Measurements from ENCODE around the gene SNX8. TPM values are rescaled to one million over a fixed set of nuclear protein-coding genes. Genes with fewer than 3 reads are reported as not detected.

Gene SNX8
- total and polyA plus RNA-seq, 2 experiments from 2014 or later = 13.1 to 44.4 TPM

GRCh38 chr7:2212906-2213305 lies 101.3 kb downstream of the SNX8 start:
- in situ Hi-C loops (cut with MboI) = loop anchor here (10.0 kb wide), 1 partner anchor 628 kb away; no protein-coding TSS in a partner anchor
- Histone ChIP-seq H3K79me2 (ENCODE audit: insufficient read depth) (no peaks in the 10 kb centered on the region), H3K36me3 (ENCODE audit: low read depth) (no peaks in the 10 kb centered on the region; the same call in 1 of the 2 replicates)

GRCh38 chr7:2211926-2212325 lies 102.3 kb downstream of the SNX8 start:
- no peaks in the 10 kb centered on the region for H3K27me3 ChIP-seq (replicated peaks; ENCODE audit: insufficient read depth)
- H3K36me3 ChIP-seq (ENCODE audit: low read depth) = no peaks in the 10 kb centered on the region
- no peak overlapping the region for H3K27ac ChIP-seq
- H3K4me1 ChIP-seq (ENCODE audit: insufficient read depth) = no peaks in the 10 kb centered on the region
- H4K20me1 ChIP-seq (ENCODE audit: insufficient read depth) = no peaks in the 10 kb centered on the region
- TF ChIP-seq EZH2phosphoT487 (IDR thresholded peaks at IDR 0.05; ENCODE audit: insufficient read depth, low read depth) (no peak), EZH2 (IDR thresholded peaks at IDR 0.05; ENCODE audit: insufficient read depth, poor library complexity, severe bottlenecking) (no peak)
- DNase-seq = no peak
- in situ Hi-C loops (cut with MboI) = loop anchor here (10.0 kb wide), 1 partner anchor 627 kb away; no protein-coding TSS in a partner anchor
- no peaks in the 10 kb centered on the region for H3F3A ChIP-seq (ENCODE audit: insufficient read depth)
- no peaks in the 10 kb centered on the region for H3K79me2 ChIP-seq (ENCODE audit: insufficient read depth)
- no peaks in the 10 kb centered on the region for H3K9me2 ChIP-seq (ENCODE audit: insufficient read depth)
- no peak overlapping the region for H2AFZ ChIP-seq
- H3K9me3 ChIP-seq (ENCODE audit: low read depth) = no peaks in the 10 kb centered on the region
- H3K9ac ChIP-seq = no peak overlapping the region
- H3K4me2 ChIP-seq (ENCODE audit: unreplicated experiment) = no peak overlapping the region
- 91 to 93% methylated on average over 13 of the region's 13 CpGs for WGBS, 2 experiments (ENCODE audit: low coverage in 1 of 2, low lambda C conversion rate in 2 of 2, missing lambda C conversion rate in 2 of 2)
- H3K4me3 ChIP-seq = no peak overlapping the region

More at GRCh38 chr7:2212906-2213305, 101.3 kb downstream of the SNX8 start:
- Histone ChIP-seq H3K4me1 (ENCODE audit: insufficient read depth) (no peaks in the 10 kb centered on the region), H3K4me2 (ENCODE audit: unreplicated experiment) (no peak overlapping the region), H3K9ac (no peak overlapping the region), H3K9me2 (ENCODE audit: insufficient read depth) (no peaks in the 10 kb centered on the region), H3K27me3 (replicated peaks; ENCODE audit: insufficient read depth) (no peaks in the 10 kb centered on the region), H3K9me3 (ENCODE audit: low read depth) (no peaks in the 10 kb centered on the region), H3F3A (ENCODE audit: insufficient read depth) (no peaks in the 10 kb centered on the region), H2AFZ (no peak overlapping the region), H3K27ac (no peak overlapping the region), H4K20me1 (ENCODE audit: insufficient read depth) (no peaks in the 10 kb centered on the region), H3K4me3 (no peak overlapping the region)
- DNase-seq = peak; percentile 23
- TF ChIP-seq EZH2phosphoT487 (IDR thresholded peaks at IDR 0.05; ENCODE audit: insufficient read depth, low read depth) (no peak), EZH2 (IDR thresholded peaks at IDR 0.05; ENCODE audit: insufficient read depth, poor library complexity, severe bottlenecking) (no peak)
- WGBS, 2 experiments (ENCODE audit: low coverage in 1 of 2, low lambda C conversion rate in 2 of 2, missing lambda C conversion rate in 2 of 2) = 97 to 100% methylated on average over 9 to 10 of the region's 10 CpGs

- H3K4me1 ChIP-seq (ENCODE audit: insufficient read depth) = no peaks in the 10 kb centered on the region
- no peaks in the 10 kb centered on the region for H3K9me2 ChIP-seq (ENCODE audit: insufficient read depth)
- H3K9me3 ChIP-seq (ENCODE audit: low read depth) = no peaks in the 10 kb centered on the region
- H3K36me3 ChIP-seq (ENCODE audit: low read depth) = no peaks in the 10 kb centered on the region
- no peak overlapping the region for H3K4me2 ChIP-seq (ENCODE audit: unreplicated experiment)
- WGBS, 2 experiments (ENCODE audit: low coverage in 1 of 2, low lambda C conversion rate in 2 of 2, missing lambda C conversion rate in 2 of 2) = 85 to 86% methylated on average over 15 of the region's 15 CpGs
- in situ Hi-C loops (cut with MboI) = loop anchor here (10.0 kb wide), 1 partner anchor 627 kb away; no protein-coding TSS in a partner anchor
- H3K9ac ChIP-seq = no peak overlapping the region
- H3K27me3 ChIP-seq (replicated peaks; ENCODE audit: insufficient read depth) = no peaks in the 10 kb centered on the region
- H3K4me3 ChIP-seq = no peak overlapping the region
- H3K79me2 ChIP-seq (ENCODE audit: insufficient read depth) = no peaks in the 10 kb centered on the region
- no peaks in the 10 kb centered on the region for H4K20me1 ChIP-seq (ENCODE audit: insufficient read depth)
- no peak for TF ChIP-seq EZH2 (IDR thresholded peaks at IDR 0.05; ENCODE audit: insufficient read depth, poor library complexity, severe bottlenecking)
- no peak for TF ChIP-seq EZH2phosphoT487 (IDR thresholded peaks at IDR 0.05; ENCODE audit: insufficient read depth, low read depth)
- no peaks in the 10 kb centered on the region for H3F3A ChIP-seq (ENCODE audit: insufficient read depth)
- H3K27ac ChIP-seq = no peak overlapping the region
- H2AFZ ChIP-seq = no peak overlapping the region
- DNase-seq = no peak
Measured at GRCh38 chr7:2211259-2211880, 102.9 kb downstream of the SNX8 start.

GRCh38 chr7:2210551-2211258 lies 103.5 kb downstream of the SNX8 start:
- H3F3A ChIP-seq (ENCODE audit: insufficient read depth) = no peaks in the 10 kb centered on the region
- in situ Hi-C loops (cut with MboI) = loop anchor here (10.0 kb wide), 1 partner anchor 626 kb away; no protein-coding TSS in a partner anchor
- no peak for DNase-seq
- TF ChIP-seq EZH2phosphoT487 (IDR thresholded peaks at IDR 0.05; ENCODE audit: insufficient read depth, low read depth) (no peak), EZH2 (IDR thresholded peaks at IDR 0.05; ENCODE audit: insufficient read depth, poor library complexity, severe bottlenecking) (no peak)
- no peak overlapping the region for H2AFZ ChIP-seq
- no peaks in the 10 kb centered on the region for H3K79me2 ChIP-seq (ENCODE audit: insufficient read depth)
- H4K20me1 ChIP-seq (ENCODE audit: insufficient read depth) = no peaks in the 10 kb centered on the region
- no peaks in the 10 kb centered on the region for H3K9me3 ChIP-seq (ENCODE audit: low read depth)
- H3K36me3 ChIP-seq (ENCODE audit: low read depth) = no peaks in the 10 kb centered on the region
- no peak overlapping the region for H3K4me2 ChIP-seq (ENCODE audit: unreplicated experiment)
- H3K9me2 ChIP-seq (ENCODE audit: insufficient read depth) = no peaks in the 10 kb centered on the region
- no peaks in the 10 kb centered on the region for H3K4me1 ChIP-seq (ENCODE audit: insufficient read depth)
- H3K27me3 ChIP-seq (replicated peaks; ENCODE audit: insufficient read depth) = no peaks in the 10 kb centered on the region
- H3K9ac ChIP-seq = no peak overlapping the region
- H3K4me3 ChIP-seq = no peak overlapping the region
- H3K27ac ChIP-seq = no peak overlapping the region
- 88 to 90% methylated on average over 26 to 30 of the region's 30 CpGs for WGBS, 2 experiments (ENCODE audit: low coverage in 1 of 2, low lambda C conversion rate in 2 of 2, missing lambda C conversion rate in 2 of 2)
